HEK293 (cell line): ENCODE data around the gene C3orf20.

Experiments
- CTCF ChIP-seq: fragments of 450-650 bp; formaldehyde crosslinking; IDR thresholded peaks from 2 replicates; pipeline ENCODE4 v1.5.1; 2016; ENCODE audit warnings: missing biosample characterization, missing genetic modification characterization
- ZEB2 ChIP-seq: fragments of 450-650 bp; formaldehyde crosslinking; IDR thresholded peaks from 2 replicates; pipeline ENCODE4 v1.5.1; 2016; ENCODE audit warnings: missing biosample characterization, missing genetic modification characterization
- ZNF133 ChIP-seq: fragments of 450-650 bp; formaldehyde crosslinking; IDR thresholded peaks from 2 replicates; pipeline ENCODE4 v1.5.1; 2016; ENCODE audit warnings: missing biosample characterization, missing genetic modification characterization
- ZNF223 ChIP-seq: fragments of 450-650 bp; formaldehyde crosslinking; IDR thresholded peaks from 2 replicates; pipeline ENCODE4 v1.5.1; 2016; ENCODE audit warnings: missing biosample characterization, missing genetic modification characterization
- ZNF624 ChIP-seq: fragments of 450-650 bp; formaldehyde crosslinking; IDR thresholded peaks from 2 replicates; pipeline ENCODE4 v1.5.1; 2017; ENCODE audit warnings: missing biosample characterization, missing genetic modification characterization
- TF ChIP-seq, protein P1 (sequence below): fragments of 450-650 bp; formaldehyde crosslinking; IDR thresholded peaks from 2 replicates; pipeline ENCODE4 v1.5.0; 2017; ENCODE audit warnings: missing biosample characterization, missing genetic modification characterization, borderline replicate concordance

DNA sequence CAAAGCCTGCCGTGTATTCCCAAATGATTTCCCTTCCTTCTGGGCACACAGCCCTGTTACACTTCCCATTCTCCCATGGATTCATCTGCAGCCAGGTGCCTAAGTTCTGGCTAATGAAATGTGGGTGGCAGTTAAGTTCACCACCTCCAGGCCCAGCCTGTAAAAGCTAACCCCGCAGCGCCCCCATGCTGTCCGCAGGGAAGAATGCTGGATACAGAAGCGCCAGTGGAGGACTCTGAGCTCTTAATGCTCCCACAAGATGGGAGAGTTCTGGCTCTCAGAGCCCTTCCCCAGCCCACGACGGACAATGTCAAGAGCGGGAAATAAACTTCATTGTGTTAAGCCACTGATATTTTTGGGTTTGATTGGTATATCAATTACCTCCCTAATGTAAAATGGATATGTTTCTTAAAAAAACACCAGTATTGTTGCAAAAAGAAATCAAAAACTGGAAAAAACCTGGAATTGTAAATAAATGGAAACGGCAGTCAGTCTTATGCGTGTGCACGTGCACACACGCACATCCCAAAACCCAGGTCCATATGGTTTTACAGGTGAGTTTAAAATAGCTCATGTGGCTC, 106.1 kb downstream of the C3orf20 start:
- TF ChIP-seq CTCF (tag by site-specific recombination) (no peak), ZNF624 (tag by site-specific recombination) (no peak), ZNF133 (tag by site-specific recombination) (no peak), ZNF223 (tag by site-specific recombination) (no peak), ZEB2 (tag by site-specific recombination) (no peak)
- TF ChIP-seq, protein P1, sequence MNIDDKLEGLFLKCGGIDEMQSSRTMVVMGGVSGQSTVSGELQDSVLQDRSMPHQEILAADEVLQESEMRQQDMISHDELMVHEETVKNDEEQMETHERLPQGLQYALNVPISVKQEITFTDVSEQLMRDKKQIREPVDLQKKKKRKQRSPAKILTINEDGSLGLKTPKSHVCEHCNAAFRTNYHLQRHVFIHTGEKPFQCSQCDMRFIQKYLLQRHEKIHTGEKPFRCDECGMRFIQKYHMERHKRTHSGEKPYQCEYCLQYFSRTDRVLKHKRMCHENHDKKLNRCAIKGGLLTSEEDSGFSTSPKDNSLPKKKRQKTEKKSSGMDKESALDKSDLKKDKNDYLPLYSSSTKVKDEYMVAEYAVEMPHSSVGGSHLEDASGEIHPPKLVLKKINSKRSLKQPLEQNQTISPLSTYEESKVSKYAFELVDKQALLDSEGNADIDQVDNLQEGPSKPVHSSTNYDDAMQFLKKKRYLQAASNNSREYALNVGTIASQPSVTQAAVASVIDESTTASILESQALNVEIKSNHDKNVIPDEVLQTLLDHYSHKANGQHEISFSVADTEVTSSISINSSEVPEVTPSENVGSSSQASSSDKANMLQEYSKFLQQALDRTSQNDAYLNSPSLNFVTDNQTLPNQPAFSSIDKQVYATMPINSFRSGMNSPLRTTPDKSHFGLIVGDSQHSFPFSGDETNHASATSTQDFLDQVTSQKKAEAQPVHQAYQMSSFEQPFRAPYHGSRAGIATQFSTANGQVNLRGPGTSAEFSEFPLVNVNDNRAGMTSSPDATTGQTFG: no peak
